HEK293T (cell line): ENCODE results near the gene SCN3A.

Experiments used
- SP1 ChIP-seq: fragments of 450-650 bp; IDR thresholded peaks from 2 replicates; pipeline ENCODE4 v1.6.1; 2017
- SUZ12 ChIP-seq: fragments of 450-650 bp; IDR thresholded peaks from 2 replicates; pipeline ENCODE4 v1.6.1; 2016; ENCODE audit warnings: mild to moderate bottlenecking
- TARDBP ChIP-seq: fragments of 450-650 bp; IDR thresholded peaks from 2 replicates; pipeline ENCODE4 v1.6.1; 2016

DNA sequence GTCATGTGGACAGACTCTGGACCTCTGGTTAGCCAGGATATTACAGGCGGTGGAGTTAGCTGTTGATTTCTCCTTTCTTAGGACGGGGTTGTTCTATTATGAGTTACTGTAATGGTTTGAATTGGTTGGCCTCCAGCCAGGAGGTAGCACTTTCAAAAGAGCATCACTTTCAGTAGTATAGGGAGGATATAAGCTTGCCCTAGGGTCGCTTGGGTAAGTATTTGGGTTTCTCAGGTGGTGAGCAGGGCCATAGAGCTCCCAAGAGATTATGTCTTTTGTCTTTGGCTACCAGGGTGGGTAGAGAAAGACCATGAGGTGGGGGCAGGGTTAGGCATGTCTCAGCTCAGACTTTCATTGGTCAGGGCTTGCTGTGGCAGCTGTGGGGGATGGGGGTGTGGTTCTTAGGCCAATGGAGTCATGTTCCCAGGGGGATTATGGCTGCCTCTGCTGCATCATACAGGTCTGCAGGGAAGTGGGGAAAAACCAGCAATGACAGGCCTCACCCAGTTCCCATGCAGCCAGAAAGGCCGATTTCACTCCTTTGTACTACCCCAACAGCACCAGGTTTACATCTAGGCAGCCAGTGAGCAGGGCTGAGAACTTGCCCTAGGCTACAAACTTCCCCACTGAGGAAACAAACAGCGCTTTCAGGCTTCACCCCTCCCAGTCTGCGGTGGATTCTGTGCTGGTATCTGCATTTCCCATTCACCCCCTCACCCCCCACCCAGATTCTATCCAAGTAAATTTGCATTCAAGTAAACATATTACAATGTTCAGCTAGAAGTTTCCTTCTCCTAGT, 159.1 kb downstream of the SCN3A start:
- no peak for TF ChIP-seq SP1
- no peak for TF ChIP-seq TARDBP
- TF ChIP-seq SUZ12 = no peak
